Choroid plexus epithelial cell (primary cell): ENCODE data around the gene ELF2.
"Not testable (repeated sequence)": the region's sequence is repeated elsewhere in the genome, so short reads cannot be mapped to it uniquely, and the experiment has no call there.

Experiments used
- DNase-seq: peaks from one replicate; pipeline ENCODE4 v3.0.0-alpha.2; 2010; ENCODE audit warnings: low read depth
- H3K4me3 ChIP-seq: 2 replicates; pipeline ENCODE4 v1.5.1; 2011; ENCODE audit warnings: low read depth, mild to moderate bottlenecking, control low read depth, low read length, moderate library complexity
- TF ChIP-seq, protein P1 (sequence below): conservative IDR thresholded peaks from 2 replicates; pipeline ENCODE4 v1.5.1; 2011; ENCODE audit warnings: low read depth, mild to moderate bottlenecking, control low read depth, inconsistent platforms, low read length, moderate library complexity

ELF2 gene

GRCh38 chr4:139177049-139177868 lies at the start of gene ELF2:
ELF2 (minus strand) TSS chr4:139177218; CDS start chr4:139137701, 39,517 bp downstream.
- DNase-seq, result peak; percentile 95
- peak within 1 kb of the TSS; percentile 90 for H3K4me3 ChIP-seq
- TF ChIP-seq, protein P1, sequence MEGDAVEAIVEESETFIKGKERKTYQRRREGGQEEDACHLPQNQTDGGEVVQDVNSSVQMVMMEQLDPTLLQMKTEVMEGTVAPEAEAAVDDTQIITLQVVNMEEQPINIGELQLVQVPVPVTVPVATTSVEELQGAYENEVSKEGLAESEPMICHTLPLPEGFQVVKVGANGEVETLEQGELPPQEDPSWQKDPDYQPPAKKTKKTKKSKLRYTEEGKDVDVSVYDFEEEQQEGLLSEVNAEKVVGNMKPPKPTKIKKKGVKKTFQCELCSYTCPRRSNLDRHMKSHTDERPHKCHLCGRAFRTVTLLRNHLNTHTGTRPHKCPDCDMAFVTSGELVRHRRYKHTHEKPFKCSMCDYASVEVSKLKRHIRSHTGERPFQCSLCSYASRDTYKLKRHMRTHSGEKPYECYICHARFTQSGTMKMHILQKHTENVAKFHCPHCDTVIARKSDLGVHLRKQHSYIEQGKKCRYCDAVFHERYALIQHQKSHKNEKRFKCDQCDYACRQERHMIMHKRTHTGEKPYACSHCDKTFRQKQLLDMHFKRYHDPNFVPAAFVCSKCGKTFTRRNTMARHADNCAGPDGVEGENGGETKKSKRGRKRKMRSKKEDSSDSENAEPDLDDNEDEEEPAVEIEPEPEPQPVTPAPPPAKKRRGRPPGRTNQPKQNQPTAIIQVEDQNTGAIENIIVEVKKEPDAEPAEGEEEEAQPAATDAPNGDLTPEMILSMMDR, result no peak

DNA sequence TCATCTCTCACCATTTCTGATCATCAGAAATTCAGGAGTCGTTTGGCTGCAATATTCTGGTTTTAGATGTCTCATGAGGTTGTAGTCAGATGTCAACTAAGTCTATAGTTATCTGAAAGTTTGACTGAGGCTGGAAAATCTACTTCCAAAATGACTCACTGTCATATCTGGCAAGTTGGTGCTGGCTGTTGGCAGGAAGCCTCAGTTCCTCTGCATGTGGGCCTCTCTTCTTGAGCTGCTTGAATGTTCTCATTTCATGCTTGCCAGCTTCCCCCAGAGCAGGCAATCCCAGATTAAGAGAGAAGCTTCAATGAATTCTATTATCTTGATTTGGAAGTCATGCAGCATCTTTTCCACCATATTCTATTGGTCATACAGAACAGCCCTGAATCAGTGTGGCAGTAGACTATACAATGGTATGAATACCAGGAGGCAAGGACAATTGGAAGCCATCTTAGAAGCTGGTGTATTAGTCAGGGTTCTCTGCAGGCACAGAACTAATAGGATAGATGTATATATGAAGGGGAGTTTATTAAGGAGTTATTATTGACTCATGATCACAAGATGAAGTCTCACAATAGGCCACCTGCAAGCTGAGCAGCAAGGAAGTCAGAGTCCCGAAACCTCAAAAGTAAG lies 46.8 kb upstream of the ELF2 start:
- H3K4me3 ChIP-seq, result no peak overlapping the region
- TF ChIP-seq, protein P1, result no peak
- peak; percentile 67 for DNase-seq

- no peak for DNase-seq
- H3K4me3 ChIP-seq, result no peak overlapping the region
- TF ChIP-seq, protein P1, result no peak
These were observed 45.2 kb upstream of the ELF2 start for GRCh38 chr4:139222215-139222614.

GRCh38 chr4:139221687-139222086 lies 44.7 kb upstream of the ELF2 start:
- H3K4me3 ChIP-seq, result no peak overlapping the region
- TF ChIP-seq, protein P1, result no peak
- no peak for DNase-seq

DNA sequence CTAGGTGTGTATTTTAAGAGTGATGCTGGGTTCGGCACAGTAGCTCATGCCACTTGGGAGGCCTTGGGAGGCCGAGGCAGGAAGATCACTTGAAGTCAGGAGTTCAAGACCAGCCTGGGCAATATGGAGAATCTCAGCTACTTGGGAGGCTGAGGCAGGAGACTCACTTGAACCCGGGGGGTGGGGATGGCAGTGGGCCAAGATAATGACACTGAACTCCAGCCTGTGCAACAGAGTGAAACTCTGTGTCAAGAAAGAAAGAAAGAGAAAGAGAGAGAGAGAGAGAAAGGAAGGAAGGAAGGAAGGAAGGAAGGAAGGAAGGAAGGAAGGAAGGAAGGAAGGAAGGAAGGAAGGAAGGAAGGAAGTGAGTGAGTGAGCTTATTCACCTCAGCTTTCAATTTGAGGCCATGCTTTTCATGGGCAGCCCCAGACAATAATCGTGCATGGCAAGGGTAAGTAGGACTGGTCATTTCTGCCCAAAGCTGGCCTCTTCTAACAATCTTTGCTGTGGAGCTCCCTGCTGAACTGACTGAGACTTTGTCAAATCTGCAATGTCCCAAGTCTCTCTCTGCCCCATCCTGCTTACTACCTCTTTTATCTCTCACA lies 42.5 kb upstream of the ELF2 start:
- TF ChIP-seq, protein P1, result no peak

DNA sequence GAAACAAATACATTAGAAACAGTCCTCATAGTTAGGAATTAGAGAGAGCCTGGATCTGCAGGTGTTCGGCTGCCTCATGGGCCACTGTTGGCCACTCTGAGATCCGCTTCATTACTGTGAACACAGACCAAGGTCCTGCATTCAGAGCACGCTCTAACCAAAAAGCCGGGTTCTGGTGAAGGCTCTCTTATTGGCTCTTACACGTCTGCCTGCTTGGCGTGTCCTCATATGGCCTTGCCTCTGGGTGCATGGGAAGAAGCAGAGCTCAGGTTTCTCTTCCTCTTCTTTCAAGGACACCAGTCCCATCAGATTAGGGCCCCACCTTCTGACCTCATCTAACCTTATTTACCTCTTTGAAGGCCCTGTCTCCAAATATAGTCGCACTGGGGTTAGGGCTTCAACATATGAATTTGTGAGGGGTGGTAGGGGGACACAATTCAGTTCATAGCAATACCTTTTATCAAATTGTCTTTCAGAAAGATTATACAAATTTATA lies 37.1 kb upstream of the ELF2 start:
- DNase-seq, result peak; percentile 28
- TF ChIP-seq, protein P1, result no peak
- H3K4me3 ChIP-seq, result no peak overlapping the region

More for the DNA sequence above, 42.5 kb upstream of the ELF2 start:
- no peak for DNase-seq
- H3K4me3 ChIP-seq, result no peak overlapping the region

DNA sequence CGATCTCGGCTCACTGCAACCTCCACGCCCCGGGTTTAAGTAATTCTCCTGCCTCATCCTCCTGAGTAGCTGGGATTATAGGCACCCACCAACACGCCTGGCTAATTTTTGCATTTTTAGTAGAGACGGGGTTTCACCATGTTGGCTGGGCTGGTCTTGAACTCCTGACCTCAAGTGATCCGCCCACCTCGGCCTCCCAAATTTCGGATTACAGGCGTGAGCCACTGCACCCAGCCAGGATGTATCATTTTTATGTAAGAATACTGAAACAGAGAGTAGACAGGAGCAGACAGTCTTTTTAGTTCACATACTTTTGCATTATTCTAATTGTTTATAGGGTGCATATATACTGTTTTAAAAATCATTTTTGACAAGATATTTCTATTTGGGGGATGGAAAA lies 36.6 kb upstream of the ELF2 start:
- DNase-seq, H3K4me3 ChIP-seq: not testable (repeated sequence)
